Fibroblast of lung (primary cell): ENCODE measurements around the gene MOB1B. TPM values are rescaled to one million over a fixed set of nuclear protein-coding genes. Genes with fewer than 3 reads are reported as not detected.

ENCODE experiments used
- DNase-seq, 2 donors: peaks; one replicate each; pipeline versions ENCODE4 v3.0.0 to v3.0.0-alpha.2; 2010; ENCODE audit warnings: low read depth in 2 of 2
- H2AFZ ChIP-seq: 2 replicates; pipeline ENCODE4 v1.5.1; 2012; ENCODE audit warnings: low read length, control low read depth, inconsistent platforms
- H3K27ac ChIP-seq: 2 replicates; pipeline ENCODE4 v1.5.1; 2011; ENCODE audit warnings: low read length, control low read depth; ENCODE audit not compliant: insufficient read depth
- H3K27me3 ChIP-seq: 2 replicates; pipeline ENCODE4 v1.5.1; 2011; ENCODE audit warnings: mild to moderate bottlenecking, low read length; ENCODE audit not compliant: control insufficient read depth, insufficient read depth
- H3K36me3 ChIP-seq: 2 replicates; pipeline ENCODE4 v1.5.1; 2011; ENCODE audit warnings: low read length; ENCODE audit not compliant: control insufficient read depth, insufficient read depth
- H3K4me1 ChIP-seq: 2 replicates; pipeline ENCODE4 v1.5.1; 2011; ENCODE audit warnings: low read length; ENCODE audit not compliant: control insufficient read depth, insufficient read depth; ENCODE audit errors: extremely low read depth
- H3K4me2 ChIP-seq: 2 replicates; pipeline ENCODE4 v1.5.1; 2011; ENCODE audit warnings: low read length, control low read depth; ENCODE audit not compliant: insufficient read depth; ENCODE audit errors: extremely low read depth
- H3K4me3 ChIP-seq, 4 experiments: fragments of 200-600 bp in 1 of 4; sonication (generic) in 1 of 4; replicated peaks in 1 of 4; 2 replicates each; pipeline ENCODE4 v1.5.1; 2011 to 2016; ENCODE audit warnings: low read length in 4 of 4, low read depth in 3 of 4, mild to moderate bottlenecking in 3 of 4, control low read depth in 2 of 4, inconsistent platforms in 1 of 4, mixed read lengths in 1 of 4; ENCODE audit not compliant: insufficient read depth in 1 of 4; ENCODE audit errors: control extremely low read depth in 1 of 4
- H3K79me2 ChIP-seq: 2 replicates; pipeline ENCODE4 v1.5.1; 2012; ENCODE audit warnings: mild to moderate bottlenecking, low read length, inconsistent platforms; ENCODE audit not compliant: control insufficient read depth, insufficient read depth
- H3K9ac ChIP-seq: 2 replicates; pipeline ENCODE4 v1.5.1; 2011; ENCODE audit warnings: mild to moderate bottlenecking, low read length, control low read depth; ENCODE audit not compliant: insufficient read depth
- H3K9me3 ChIP-seq: 2 replicates; pipeline ENCODE4 v1.5.1; 2012; ENCODE audit warnings: low read depth, low read length; ENCODE audit not compliant: control insufficient read depth, insufficient read depth
- H4K20me1 ChIP-seq: 2 replicates; pipeline ENCODE4 v1.5.1; 2011; ENCODE audit warnings: low read length; ENCODE audit not compliant: control insufficient read depth, insufficient read depth; ENCODE audit errors: extremely low read depth
- CTCF ChIP-seq, 2 donors: IDR thresholded peaks in 1 of 2; conservative IDR thresholded peaks in 1 of 2; 1 replicate in 1 of 2; 2 replicates in 1 of 2; pipeline ENCODE4 v1.5.1; 2011 to 2012; ENCODE audit warnings: low read length in 2 of 2, control low read depth in 1 of 2, inconsistent platforms in 1 of 2, low read depth in 1 of 2, mild to moderate bottlenecking in 1 of 2
- EZH2 ChIP-seq: IDR thresholded peaks from 2 replicates; pipeline ENCODE4 v1.5.1; 2012; ENCODE audit warnings: low read length, control low read depth, mild to moderate bottlenecking; ENCODE audit errors: missing control alignments
- polyA plus RNA-seq, 2 donors: library from polyadenylated mRNA; depleted of rRNA in 1 of 2; stranded (reverse) in 1 of 2; unstranded in 1 of 2; fragments of >200 nt; gene quantifications; 2 replicates each; pipeline ENCODE4 v1.2.1, GENCODE V29; 2011 to 2012; ENCODE audit warnings: missing spikeins in 1 of 2
- total RNA-seq: library from RNA; depleted of rRNA; stranded (reverse); fragments of >200 nt; gene quantifications from 2 replicates; pipeline ENCODE4 v1.2.1, GENCODE V29; 2014

Gene MOB1B
- total and polyA plus RNA-seq, 2 donors (not counting 1 experiment from before 2014, with no cell fraction given) = 17.5 to 20.7 TPM

- H3K9ac ChIP-seq = no peak overlapping the region
- H3K79me2 ChIP-seq = peaks cover 2% of the 10 kb centered on the region
- no peak overlapping the region for H3K4me2 ChIP-seq
- no peak overlapping the region for H3K27ac ChIP-seq
- H3K9me3 ChIP-seq = no peaks in the 10 kb centered on the region
- H2AFZ ChIP-seq = no peak overlapping the region
- no peaks in the 10 kb centered on the region for H3K27me3 ChIP-seq
- no peaks in the 10 kb centered on the region for H3K36me3 ChIP-seq
- H3K4me1 ChIP-seq = no peaks in the 10 kb centered on the region
- DNase-seq = no peak
- no peak for TF ChIP-seq EZH2
- no peak for TF ChIP-seq CTCF (conservative IDR thresholded peaks at IDR 0.05 in 1 of 2, IDR thresholded peaks at IDR 0.05 in 1 of 2; ENCODE audit: low read depth in 1 of 2, low read length in 2 of 2)
- no peak overlapping the region for H3K4me3 ChIP-seq
- no peaks in the 10 kb centered on the region for H4K20me1 ChIP-seq
Measured at GRCh38 chr4:71025654-71026053, 123.5 kb downstream of the MOB1B start.

- Histone ChIP-seq H3K9ac (no peak overlapping the region), H3K4me1 (no peaks in the 10 kb centered on the region), H3K27me3 (no peaks in the 10 kb centered on the region), H3K4me2 (no peak overlapping the region), H2AFZ (no peak overlapping the region), H3K27ac (no peak overlapping the region), H3K9me3 (no peaks in the 10 kb centered on the region), H4K20me1 (no peaks in the 10 kb centered on the region), H3K36me3 (no peaks in the 10 kb centered on the region), H3K79me2 (peaks cover 2% of the 10 kb centered on the region), H3K4me3 (no peak overlapping the region)
- DNase-seq = peak; percentile 80 to 82
- TF ChIP-seq EZH2 (no peak), CTCF (conservative IDR thresholded peaks at IDR 0.05 in 1 of 2, IDR thresholded peaks at IDR 0.05 in 1 of 2; ENCODE audit: low read depth in 1 of 2, low read length in 2 of 2) (no peak)
Measured at GRCh38 chr4:71026086-71026485, 123.9 kb downstream of the MOB1B start.

- no peaks in the 10 kb centered on the region for H3K27me3 ChIP-seq
- H4K20me1 ChIP-seq = no peaks in the 10 kb centered on the region
- no peak for TF ChIP-seq CTCF (conservative IDR thresholded peaks at IDR 0.05 in 1 of 2, IDR thresholded peaks at IDR 0.05 in 1 of 2; ENCODE audit: low read depth in 1 of 2, low read length in 2 of 2)
- no peak for TF ChIP-seq EZH2
- H2AFZ ChIP-seq = no peak overlapping the region
- H3K4me2 ChIP-seq = no peak overlapping the region
- H3K79me2 ChIP-seq = no peaks in the 10 kb centered on the region
- H3K9me3 ChIP-seq = no peaks in the 10 kb centered on the region
- no peak overlapping the region for H3K9ac ChIP-seq
- H3K4me1 ChIP-seq = no peaks in the 10 kb centered on the region
- H3K27ac ChIP-seq = no peak overlapping the region
- H3K4me3 ChIP-seq = no peak overlapping the region
- no peak for DNase-seq
- H3K36me3 ChIP-seq = no peaks in the 10 kb centered on the region
Measured at GRCh38 chr4:71027611-71028010, 125.4 kb downstream of the MOB1B start.
